ENCODE measurements around the gene TIMM50. TPM values are rescaled to one million over a fixed set of nuclear protein-coding genes. Genes with fewer than 3 reads are reported as not detected.

The TIMM50 gene
- total and polyA plus RNA-seq, 8 donors, result 35.0 to 106 (median 50.5) TPM

DNA sequence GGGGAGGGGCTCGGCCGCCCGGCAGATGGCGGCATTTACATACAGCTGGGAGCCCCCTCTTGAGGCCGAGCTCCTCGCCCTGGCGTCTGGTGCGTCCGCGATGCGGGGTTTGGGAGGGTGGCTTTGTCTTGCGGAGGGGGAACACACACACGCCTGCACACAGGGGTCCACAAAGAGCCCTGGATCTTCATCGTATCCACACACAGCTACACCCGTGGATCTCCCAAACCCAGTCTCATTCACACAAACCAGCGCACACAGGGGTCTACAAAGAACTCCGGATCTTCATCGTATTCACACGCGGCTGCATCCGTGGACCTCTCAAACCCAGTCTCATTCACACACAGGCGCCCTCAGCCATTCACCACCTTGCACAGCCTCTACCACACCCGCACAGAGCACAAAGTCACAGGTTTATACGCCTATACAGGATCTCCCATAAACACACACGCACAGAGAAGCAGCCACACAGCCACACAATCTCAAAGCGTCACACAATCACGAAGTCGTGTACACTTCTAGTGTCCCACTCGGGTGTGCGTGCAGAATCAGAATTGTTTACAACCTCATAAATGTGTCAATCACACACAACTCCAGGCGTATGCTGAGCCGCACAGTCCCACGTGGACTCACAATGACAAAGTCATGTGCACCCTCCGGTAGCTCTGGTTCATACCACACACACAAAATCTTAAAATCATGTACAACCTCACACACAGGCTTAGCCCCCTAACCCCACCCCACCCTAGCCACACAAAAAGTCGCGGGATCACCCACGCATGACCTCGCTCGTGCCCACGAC, 17.6 kb downstream of the TIMM50 start:
- WGBS, 5 donors, result 1% methylated on average over 33 to 40 of the region's 40 CpGs
- intact Hi-C loops (cut with DNase I; ENCODE audit: low total_unique reads), result no loop called here
- peak overlapping the region in 2 of 4 donors; percentile 4 to 32 for H3K4me3 ChIP-seq
- peak in 1 of 2 donors; percentile 82 for DNase-seq
- peaks cover 0 to 5% (median 0%) of the 10 kb centered on the region in 4 donors for H3K9me3 ChIP-seq
- no peak for TF ChIP-seq POLR2A (IDR thresholded peaks at IDR 0.05)
- TF ChIP-seq EP300 (IDR thresholded peaks at IDR 0.05), result no peak
- TF ChIP-seq, protein P1, sequence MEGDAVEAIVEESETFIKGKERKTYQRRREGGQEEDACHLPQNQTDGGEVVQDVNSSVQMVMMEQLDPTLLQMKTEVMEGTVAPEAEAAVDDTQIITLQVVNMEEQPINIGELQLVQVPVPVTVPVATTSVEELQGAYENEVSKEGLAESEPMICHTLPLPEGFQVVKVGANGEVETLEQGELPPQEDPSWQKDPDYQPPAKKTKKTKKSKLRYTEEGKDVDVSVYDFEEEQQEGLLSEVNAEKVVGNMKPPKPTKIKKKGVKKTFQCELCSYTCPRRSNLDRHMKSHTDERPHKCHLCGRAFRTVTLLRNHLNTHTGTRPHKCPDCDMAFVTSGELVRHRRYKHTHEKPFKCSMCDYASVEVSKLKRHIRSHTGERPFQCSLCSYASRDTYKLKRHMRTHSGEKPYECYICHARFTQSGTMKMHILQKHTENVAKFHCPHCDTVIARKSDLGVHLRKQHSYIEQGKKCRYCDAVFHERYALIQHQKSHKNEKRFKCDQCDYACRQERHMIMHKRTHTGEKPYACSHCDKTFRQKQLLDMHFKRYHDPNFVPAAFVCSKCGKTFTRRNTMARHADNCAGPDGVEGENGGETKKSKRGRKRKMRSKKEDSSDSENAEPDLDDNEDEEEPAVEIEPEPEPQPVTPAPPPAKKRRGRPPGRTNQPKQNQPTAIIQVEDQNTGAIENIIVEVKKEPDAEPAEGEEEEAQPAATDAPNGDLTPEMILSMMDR (IDR thresholded peaks at IDR 0.05), result peak in 1 of 7 experiments; percentile 3
- TF ChIP-seq POLR2AphosphoS5 (IDR thresholded peaks at IDR 0.05), result no peak
- no peaks in the 10 kb centered on the region for H3K36me3 ChIP-seq
- peaks cover 5 to 79% (median 56%) of the 10 kb centered on the region in 3 donors for H3K27me3 ChIP-seq
- H3K4me1 ChIP-seq, result peaks cover 21 to 28% (median 26%) of the 10 kb centered on the region in 4 donors
- no peak overlapping the region for H3K27ac ChIP-seq

DNA sequence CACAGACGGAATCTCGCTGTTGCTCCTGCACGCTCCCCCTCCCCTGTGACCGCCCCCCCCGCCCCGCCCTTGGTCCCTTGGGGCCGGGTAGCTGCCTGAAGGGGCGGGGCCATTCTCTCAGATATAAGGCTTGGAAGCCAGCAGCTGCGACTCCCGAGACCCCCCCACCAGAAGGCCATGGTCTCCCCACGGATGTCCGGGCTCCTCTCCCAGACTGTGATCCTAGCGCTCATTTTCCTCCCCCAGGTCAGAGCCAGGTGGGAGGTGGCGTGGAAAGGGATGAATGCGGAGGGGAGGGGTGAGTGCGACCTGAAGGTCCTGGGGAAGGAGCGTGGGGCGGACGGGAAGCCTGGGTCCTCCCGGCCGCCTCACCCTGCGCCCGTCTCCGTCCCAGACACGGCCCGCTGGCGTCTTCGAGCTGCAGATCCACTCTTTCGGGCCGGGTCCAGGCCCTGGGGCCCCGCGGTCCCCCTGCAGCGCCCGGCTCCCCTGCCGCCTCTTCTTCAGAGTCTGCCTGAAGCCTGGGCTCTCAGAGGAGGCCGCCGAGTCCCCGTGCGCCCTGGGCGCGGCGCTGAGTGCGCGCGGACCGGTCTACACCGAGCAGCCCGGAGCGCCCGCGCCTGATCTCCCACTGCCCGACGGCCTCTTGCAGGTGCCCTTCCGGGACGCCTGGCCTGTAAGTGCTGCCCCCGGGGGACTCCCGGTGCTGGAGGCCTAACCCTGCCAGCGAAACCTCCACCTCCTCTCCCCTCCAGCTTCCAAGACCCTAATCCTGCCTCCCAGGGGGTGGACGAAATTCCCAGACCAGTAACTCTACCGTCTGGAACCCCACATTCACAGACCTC, 18.4 kb downstream of the TIMM50 start, which contains the start of gene DLL3:
Gene DLL3 (plus strand): TSS at position 150 of the 845 bp plus-strand sequence. CDS start 28 bp downstream, at position 178.
- TF ChIP-seq, protein P1 (IDR thresholded peaks at IDR 0.05), result no peak
- no peak for TF ChIP-seq EP300 (IDR thresholded peaks at IDR 0.05)
- TF ChIP-seq POLR2A (IDR thresholded peaks at IDR 0.05), result no peak
- no peak for TF ChIP-seq POLR2AphosphoS5 (IDR thresholded peaks at IDR 0.05)
- no peak within 1 kb of the TSS for H3K27ac ChIP-seq
- intact Hi-C loops (cut with DNase I; ENCODE audit: low total_unique reads), result no loop called here
- H3K27me3 ChIP-seq, result peaks cover 5 to 87% (median 65%) of the 10 kb centered on the region in 3 donors
- H3K4me1 ChIP-seq, result peaks cover 21 to 28% (median 27%) of the 10 kb centered on the region in 4 donors
- H3K9me3 ChIP-seq, result peaks cover 0 to 5% (median 0%) of the 10 kb centered on the region in 4 donors
- H3K4me3 ChIP-seq, result peak within 1 kb of the TSS in 2 of 4 donors; percentile 4 to 32
- DNase-seq, result peak in 1 of 2 donors; percentile 42
- WGBS, 5 donors, result 1 to 8% (median 2%) methylated on average over 28 to 60 of the region's 60 CpGs
- no peaks in the 10 kb centered on the region for H3K36me3 ChIP-seq

DNA sequence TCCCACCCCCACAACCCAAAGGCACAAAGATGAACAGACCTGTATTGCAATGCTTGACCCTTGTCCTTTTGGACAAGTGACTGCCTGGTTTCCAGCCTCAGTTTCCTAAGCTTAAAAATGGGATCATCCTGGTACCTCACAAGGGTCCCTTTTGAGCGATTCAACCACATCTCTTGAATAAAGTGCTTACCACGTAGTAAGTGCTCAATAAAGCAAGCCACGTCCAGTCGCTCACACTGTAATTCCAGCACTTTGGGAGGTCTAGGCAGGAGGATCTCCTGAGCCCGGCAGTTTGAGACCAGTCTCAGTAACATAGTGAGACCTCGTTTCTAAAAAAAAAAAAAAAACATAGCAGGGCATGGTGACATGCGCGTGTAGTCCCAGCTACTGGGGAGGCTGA, 19.3 kb downstream of the TIMM50 start:
- no peak overlapping the region for H3K4me3 ChIP-seq
- H3K27ac ChIP-seq, result no peak overlapping the region
- peaks cover 21 to 28% (median 27%) of the 10 kb centered on the region in 4 donors for H3K4me1 ChIP-seq
- intact Hi-C loops (cut with DNase I; ENCODE audit: low total_unique reads), result no loop called here
- no peak for DNase-seq
- H3K27me3 ChIP-seq, result peaks cover 7 to 96% (median 74%) of the 10 kb centered on the region in 3 donors
- peaks cover 0 to 5% (median 0%) of the 10 kb centered on the region in 4 donors for H3K9me3 ChIP-seq
- TF ChIP-seq, protein P1 (IDR thresholded peaks at IDR 0.05), result no peak
- TF ChIP-seq POLR2AphosphoS5 (IDR thresholded peaks at IDR 0.05), result no peak
- TF ChIP-seq EP300 (IDR thresholded peaks at IDR 0.05), result no peak
- no peak for TF ChIP-seq POLR2A (IDR thresholded peaks at IDR 0.05)
- WGBS, 5 donors, result 77 to 85% (median 82%) methylated on average over 8 of the region's 8 CpGs
- H3K36me3 ChIP-seq, result no peaks in the 10 kb centered on the region

DNA sequence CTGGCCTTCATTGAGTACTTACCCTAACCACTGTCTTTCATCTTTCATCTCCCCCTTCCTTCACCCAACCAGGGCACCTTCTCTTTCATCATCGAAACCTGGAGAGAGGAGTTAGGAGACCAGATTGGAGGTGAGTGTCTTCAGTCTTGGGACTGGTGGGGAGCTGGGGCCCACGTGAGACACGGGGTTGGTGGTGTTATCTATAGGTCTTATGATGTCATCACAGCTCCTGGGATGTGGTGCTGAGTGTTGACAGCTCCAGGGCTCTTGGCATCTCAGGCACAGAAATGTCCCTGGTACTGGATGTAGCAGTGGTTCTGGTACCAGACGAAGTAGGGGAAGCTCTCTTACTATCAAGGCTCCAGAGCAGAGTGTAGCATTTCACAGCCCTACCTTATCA, 19.9 kb downstream of the TIMM50 start:
- no peak overlapping the region for H3K27ac ChIP-seq
- intact Hi-C loops (cut with DNase I; ENCODE audit: low total_unique reads), result no loop called here
- no peak for DNase-seq
- H3K9me3 ChIP-seq, result peaks cover 0 to 5% (median 0%) of the 10 kb centered on the region in 4 donors
- no peak overlapping the region for H3K4me3 ChIP-seq
- no peak for TF ChIP-seq EP300 (IDR thresholded peaks at IDR 0.05)
- TF ChIP-seq POLR2A (IDR thresholded peaks at IDR 0.05), result no peak
- TF ChIP-seq, protein P1 (IDR thresholded peaks at IDR 0.05), result no peak
- TF ChIP-seq POLR2AphosphoS5 (IDR thresholded peaks at IDR 0.05), result no peak
- H3K27me3 ChIP-seq, result peaks cover 12 to 100% (median 80%) of the 10 kb centered on the region in 3 donors
- H3K4me1 ChIP-seq, result peaks cover 21 to 28% (median 27%) of the 10 kb centered on the region in 4 donors
- 47 to 58% (median 51%) methylated on average over 4 of the region's 4 CpGs for WGBS, 5 donors
- no peaks in the 10 kb centered on the region for H3K36me3 ChIP-seq
